HG03097 (cell line): Measurements from ENCODE around the gene CFI.

ENCODE experiments used
- ATAC-seq: cut with Tn5 transposase; IDR thresholded peaks from one replicate; pipeline ENCODE4 v1.9.1; 2021; ENCODE audit not compliant: unreplicated experiment, low FRiP score

Gene CFI

DNA sequence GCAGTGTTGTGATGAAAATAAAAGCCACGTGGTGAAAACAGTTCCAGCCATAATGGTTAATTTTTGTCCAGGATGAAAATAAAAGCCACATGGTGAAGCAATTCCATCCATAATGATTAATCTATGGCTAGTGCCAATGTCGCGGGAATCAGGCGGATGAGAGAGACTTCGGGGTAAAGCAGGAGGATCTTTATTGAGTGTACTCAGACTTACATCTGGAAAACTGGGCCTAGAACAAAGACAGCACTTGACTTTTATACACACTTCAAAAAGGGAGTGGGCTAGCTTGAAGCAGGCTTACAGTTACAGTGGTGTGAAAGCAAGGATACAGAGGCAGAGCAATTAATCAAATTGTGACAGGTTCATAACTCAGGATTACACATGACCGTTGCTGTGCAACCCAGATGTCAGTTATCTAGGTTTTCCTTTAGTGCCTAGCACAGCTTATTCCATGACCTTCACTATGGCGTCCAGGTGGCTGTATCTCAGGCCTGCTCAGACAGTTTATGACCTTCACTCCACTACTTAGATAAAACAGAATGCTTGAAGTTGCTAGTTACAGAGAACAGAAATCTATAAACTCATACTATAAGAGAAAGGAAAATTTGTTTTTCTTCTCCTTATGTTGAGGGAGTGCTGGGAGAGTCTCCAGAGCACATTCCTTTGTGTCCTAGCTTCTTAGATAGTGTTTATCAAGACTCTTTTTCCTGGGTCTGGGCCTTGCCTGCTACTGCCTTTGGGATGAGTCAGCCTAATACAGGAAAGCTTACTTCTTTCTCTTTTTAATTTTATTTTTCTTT lies 66.0 kb downstream of the CFI start:
- ATAC-seq, result no peak

DNA sequence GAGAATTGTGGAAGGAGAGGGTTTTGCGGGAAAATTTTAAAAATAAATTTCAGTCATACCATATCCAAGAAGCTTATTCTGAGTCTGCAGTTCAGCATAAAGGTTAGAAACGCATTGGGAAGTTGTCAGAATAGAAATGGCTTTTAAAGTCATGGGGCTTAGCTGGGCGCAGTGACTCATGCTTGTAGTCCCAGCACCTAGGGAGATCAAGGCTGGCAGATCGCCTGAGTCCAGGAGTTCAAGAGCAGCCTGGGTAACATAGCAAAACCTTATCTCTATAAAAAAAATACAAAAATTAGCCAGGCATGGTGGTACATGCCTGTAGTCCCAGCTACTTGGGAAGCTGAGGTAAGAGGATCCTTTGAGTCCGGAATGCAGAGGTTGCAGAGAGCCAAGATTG lies 68.1 kb downstream of the CFI start:
- ATAC-seq, result no peak

DNA sequence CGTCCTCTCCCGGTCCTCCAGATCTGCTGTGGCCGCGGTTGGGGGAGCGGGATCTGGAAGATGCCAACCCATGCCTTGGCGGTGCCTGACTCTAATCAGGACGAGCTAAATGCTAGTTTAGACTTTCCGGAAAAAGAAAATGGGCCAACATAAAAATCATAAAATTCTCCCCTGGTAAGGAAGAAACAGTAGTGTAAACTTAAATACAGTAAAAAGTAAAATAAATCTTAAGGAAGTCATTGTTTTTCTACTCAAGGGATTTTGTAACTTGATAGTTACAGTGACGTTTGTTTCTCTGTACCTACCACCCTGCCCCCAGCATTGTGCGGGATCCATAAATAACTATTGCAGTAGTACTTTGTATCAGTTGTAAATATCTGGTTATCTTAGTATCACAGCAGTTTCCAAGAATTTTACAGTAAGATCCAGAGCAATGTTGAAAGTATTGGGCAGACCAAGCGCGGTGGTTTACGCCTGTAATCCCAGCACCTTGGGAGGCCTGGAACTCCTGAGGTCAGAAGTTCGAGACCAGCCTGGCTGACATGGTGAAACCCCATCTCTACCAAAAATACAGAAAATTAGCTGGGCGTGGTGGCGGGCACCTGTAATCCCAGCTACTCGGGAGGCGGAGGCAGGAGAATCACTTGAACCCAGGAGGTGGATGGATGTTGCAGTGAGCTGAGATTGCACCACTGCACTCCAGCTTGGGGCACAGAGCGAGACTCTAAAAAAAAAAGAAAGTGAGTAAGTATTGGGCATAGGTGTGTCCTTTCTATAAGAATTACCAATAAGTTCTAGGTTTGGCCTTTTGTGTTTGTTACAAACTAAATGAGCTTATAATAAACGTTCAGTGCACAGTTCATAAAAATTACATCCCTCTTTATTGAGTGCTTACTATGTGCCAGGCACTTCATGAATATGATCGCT lies 70.9 kb downstream of the CFI start:
- no peak for ATAC-seq

DNA sequence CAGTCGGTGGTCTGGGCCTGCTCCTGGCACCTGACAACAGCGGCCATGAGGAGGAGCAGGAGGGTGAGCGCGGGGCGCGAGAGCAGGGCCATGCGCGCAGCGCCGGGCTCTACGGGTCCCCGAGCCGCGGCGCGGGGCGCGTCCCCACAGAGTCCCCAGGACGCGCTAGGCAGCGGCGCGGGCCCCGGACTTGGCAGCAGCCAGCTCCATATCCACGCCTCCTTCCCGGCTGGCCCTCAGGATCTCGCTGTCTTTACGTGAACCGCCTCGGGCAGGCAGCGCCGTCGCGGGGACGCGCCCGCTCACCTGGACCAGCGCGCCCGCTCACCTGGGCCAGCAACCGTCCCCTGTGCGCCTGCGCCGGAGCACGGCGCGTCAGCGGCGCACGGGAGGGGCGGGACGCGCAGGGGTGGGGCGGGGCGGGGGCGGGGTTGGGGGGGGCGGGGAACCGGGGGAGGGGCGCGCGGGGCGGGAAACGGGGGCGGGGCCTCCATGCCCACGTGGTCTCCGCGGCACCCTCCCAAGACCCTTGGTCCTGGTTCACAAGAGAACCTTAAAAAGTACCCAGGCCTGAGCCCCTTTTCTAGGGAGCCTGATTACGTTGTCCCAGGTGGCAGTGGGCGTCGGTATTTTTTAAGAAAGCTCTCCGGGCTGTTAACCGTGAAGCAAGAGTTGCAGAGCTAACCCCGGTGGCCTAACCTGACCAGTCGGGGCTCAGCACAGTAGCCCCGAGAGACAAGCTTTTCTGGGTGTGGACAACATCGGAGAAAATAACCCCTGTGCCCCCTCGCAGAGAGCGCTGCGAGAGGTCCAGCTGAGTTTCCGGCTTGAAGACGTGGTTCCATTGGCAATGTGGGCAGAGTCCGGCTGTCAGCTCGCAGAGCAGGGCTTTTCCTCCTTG lies 71.8 kb downstream of the CFI start, which contains the start of gene PLA2G12A:
PLA2G12A (minus strand) TSS at position 353 of the 901 bp plus-strand sequence; CDS start at position 92, 261 bp downstream.
- ATAC-seq, result peak; percentile 77

DNA sequence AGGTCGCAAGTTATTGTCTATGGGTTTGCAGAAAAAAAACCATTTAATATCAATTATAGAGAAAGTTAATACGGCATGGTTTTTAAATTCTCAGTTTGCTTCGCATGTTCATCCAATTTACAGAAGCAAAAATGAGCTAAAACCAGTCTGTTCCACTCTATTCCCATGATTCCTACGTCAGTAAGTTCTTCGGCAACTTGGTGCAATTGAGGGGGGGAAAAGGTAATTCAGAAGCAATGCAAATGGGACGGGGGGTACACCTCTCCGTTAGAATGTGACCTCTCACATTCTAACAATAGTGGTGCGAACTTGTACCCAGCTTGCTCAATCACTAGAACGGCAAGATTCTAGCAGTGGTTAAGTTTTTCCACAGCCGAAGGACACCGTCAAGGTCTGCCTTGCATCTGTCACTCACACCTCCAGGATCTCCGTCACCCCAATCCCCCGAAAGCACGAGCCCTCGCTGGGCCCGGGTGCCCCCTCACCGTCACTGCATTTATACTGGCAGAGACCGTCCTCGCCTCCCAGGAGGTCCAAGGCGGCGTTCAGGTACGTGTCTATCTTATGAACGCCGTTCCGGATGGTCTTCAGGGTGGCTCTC lies 72.6 kb downstream of the CFI start:
- ATAC-seq, result no peak

DNA sequence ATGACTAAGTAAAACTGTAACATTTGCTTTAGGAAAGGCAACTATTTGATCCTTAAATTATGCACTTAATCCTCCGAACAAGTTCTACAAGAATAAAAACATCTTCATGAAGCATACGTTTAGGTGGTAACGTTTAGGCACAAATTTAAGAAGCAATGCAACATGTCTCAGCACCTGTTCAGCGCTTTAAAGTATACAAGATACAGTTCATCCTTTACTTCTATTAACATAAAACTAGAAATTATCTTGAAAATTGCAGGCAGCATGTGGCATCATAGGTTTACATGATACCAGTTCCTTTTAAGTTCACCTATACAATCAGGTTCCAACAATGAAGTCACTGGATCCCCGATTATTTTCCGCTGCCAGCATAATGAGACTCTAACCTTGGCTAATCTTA lies 73.4 kb downstream of the CFI start:
- ATAC-seq, result no peak

DNA sequence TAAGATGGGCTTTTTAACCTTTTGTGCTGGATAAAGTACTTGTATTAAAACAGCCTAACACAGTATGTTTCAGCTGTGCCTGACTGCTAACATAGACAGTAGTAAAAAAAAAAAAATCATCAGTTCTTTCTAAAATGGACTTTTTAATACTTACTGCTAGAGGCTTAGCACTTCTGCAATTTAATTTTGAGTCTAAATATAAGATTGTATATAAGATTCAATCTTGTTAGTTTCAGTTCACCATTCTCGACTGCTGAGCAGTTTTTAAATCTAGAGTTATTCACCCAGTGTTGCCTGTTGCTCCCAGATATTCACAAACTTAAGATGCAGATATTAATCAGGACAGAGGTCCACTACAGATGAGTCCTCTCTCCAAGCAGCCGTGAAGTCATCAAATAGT lies 78.7 kb downstream of the CFI start:
- no peak for ATAC-seq

DNA sequence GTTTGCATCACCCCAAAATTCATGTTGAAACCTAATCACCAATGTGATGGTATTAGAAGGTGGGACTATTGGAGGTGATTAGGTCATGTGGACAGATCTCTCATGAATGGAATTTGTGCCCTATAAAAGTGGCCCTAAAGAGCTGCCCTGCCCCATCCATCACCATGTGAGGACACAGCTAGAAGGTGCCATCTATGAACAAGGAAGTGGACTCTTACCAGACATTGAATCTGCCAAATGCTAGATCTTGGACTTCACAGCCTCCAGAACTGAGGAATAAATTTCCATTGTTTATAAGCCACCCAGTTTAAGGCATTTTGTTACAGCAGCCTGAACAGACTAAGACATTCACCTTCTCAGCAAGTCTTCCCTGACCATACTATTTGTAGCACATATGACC lies 79.4 kb downstream of the CFI start:
- no peak for ATAC-seq

DNA sequence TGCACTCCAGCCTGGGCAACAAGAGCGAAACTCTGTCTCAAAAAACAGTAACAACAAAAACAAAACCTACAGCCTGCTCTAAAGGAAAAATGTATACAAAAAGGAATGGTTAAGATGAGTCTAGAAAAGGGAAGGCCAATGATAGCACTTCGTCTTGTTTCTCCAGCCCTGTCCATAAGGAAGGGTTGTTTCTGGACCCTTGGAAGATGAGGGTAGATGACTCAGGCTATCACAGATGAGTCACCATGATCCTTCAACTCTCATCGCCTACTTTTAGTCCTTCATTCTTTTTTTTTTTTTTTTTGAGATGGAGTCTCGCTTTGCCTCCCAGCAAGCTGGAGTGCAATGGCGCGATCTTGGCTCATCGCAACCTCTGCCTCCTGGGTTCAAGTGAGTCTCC lies 80.8 kb downstream of the CFI start:
- no peak for ATAC-seq

DNA sequence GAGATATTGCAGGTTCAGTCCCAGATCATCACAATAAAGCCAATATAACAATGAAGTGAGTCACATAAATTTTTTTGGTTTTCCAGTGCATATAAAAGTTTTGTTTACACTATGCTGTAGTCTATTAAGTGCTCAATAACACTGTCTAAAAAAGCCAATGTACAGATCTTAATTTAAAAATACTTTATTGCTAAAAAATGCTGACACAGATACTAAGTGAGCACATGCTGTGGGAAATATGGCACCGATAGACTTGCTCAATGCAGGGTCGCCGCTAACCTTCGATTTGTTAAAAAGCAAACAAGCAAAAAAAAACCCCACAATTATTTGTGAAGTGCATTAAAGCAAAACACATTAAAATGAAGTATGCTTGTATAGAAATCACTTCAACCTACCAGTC lies 82.2 kb downstream of the CFI start:
- no peak for ATAC-seq

DNA sequence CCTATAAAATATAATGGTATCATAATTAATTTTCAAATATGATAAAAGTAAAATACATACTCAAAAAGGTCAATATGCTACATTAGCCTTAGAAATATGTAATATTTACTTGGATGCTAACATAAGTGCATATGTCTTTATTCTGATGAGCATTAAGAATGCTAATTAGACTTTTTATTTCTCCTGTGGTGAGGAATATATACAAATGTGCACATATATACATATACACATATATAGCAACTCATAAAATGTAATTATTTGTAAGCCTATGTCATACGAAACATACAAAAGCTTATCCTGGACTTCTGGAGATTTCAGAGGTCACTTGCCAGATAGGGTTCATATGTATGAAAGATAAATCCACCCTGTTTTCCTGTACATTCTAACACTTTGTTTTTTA lies 83.0 kb downstream of the CFI start:
- ATAC-seq, result no peak

DNA sequence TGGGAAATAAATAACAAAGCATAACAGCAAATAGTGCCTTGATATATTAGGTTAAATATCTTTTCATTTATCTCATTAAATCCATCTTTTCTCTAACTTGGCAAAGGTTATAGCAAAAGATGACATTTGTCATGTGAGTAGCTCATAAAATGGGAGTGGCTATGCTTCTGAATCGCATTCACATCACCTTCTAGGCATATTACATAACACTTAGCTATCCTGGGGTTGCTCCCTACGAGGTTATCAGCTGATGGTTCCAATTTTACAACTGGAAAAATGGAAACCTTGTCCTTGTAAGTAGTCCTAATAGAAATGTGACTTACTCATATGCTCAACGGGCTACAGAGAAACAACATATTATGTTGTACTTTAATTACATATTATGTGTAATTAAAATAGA lies 88.3 kb downstream of the CFI start:
- ATAC-seq, result no peak

DNA sequence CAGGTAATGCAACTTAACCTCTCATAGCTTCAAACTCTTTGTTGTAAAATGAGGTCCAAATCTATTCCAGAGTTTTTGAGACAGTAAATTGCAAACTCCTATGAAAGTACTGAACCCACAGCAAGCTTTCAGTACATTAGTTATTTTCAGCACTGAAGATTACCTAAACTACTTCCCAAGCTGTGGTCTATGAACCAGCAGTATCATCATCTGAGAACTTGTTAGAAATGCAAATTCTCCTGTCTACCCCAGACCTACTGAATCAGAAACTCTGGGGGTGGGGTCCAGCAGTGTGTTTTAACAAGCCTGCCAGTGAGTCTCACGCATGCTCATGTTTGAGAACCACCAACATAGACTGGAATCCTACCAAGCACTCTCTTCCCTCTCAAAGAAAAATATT lies 92.8 kb downstream of the CFI start:
- no peak for ATAC-seq

DNA sequence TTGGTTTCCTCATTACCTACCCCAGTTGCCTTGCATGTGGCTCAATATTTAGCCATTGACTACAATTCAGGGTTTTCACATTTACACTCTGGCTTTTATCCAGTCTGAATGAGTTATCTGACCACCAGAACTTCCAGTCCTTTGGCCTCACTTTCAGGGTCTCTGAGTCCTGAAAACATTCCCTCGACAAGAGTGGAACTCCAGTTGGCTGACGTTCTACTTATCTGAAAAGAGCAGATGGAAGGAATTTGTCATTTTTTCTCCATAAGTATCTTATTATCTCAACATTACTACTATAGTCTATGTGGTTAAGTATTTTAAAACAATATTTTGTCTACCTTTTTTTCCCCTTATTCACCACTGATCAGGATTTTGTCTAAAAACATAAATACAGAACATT lies 93.4 kb downstream of the CFI start:
- no peak for ATAC-seq

DNA sequence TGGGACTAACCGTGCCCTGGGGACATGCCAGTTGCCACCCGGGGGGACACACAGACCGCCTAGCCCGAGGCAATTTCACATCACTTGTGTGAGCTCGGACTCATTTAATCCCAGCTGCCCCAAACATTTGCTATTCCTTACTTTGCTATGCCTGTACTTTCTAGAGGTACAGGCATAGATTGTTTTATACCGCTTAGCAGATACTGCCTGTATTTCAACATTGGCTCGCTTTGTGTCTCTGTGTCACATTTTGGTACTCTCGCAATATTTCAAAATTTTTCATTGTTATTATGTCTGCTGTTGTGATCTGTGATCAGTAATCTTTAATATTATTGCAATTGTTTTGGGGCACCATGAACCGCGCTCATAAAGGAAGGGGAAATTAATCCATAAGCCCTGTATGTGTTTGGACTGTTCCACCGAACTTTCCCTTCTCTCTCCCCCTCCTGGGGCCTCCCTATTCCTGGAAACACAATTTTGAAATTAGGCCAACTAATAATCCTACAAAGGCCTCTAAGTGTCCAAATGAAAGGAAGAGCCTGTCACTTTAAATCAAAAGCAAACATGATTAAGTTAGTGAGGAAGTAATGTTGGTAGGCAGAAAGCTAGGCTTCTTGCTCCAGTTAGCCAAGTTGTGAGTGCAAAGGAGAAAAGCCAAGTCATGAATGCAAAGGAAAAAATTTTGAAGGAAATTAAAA lies 98.0 kb downstream of the CFI start:
- ATAC-seq, result no peak

DNA sequence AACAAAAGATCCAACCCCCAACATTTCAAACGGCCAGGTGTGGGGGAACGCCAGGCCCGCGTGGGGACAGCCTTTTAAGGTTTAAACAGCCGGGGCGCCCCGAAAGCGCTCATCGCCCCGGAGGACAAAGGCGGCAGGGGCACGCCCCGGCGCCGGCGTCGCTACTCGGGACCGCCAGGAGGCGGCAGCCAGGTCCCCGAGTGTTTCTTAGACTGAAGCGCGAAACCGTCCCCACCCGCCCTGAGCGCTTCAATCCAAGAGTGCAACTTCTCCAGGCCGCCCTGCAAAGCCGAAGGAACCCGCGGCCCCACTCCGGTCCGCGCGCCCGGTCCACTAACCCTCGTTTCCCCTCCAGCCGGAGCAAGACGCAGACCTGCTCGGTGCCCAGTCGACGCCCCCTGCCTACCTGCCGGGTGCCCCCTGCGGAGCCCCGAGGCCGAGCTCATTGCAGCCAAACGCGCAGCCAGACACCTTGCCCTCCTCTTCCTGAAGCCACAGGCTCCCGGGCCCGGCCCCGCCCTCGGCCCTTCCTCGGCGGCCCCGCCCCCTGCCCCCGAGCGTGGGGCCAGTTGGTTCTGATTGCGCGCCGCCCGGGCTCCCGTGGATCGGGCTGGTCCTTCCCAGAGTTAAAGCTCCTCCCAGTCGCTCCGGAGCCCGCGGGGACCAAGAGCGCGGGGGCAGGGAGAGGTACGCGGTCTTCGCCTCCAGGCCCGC lies 98.7 kb downstream of the CFI start, which contains the start of gene CASP6:
CASP6 (minus strand) TSS at position 496 of the 714 bp plus-strand sequence; CDS start at position 446, 50 bp downstream.
- ATAC-seq, result peak; percentile 69

DNA sequence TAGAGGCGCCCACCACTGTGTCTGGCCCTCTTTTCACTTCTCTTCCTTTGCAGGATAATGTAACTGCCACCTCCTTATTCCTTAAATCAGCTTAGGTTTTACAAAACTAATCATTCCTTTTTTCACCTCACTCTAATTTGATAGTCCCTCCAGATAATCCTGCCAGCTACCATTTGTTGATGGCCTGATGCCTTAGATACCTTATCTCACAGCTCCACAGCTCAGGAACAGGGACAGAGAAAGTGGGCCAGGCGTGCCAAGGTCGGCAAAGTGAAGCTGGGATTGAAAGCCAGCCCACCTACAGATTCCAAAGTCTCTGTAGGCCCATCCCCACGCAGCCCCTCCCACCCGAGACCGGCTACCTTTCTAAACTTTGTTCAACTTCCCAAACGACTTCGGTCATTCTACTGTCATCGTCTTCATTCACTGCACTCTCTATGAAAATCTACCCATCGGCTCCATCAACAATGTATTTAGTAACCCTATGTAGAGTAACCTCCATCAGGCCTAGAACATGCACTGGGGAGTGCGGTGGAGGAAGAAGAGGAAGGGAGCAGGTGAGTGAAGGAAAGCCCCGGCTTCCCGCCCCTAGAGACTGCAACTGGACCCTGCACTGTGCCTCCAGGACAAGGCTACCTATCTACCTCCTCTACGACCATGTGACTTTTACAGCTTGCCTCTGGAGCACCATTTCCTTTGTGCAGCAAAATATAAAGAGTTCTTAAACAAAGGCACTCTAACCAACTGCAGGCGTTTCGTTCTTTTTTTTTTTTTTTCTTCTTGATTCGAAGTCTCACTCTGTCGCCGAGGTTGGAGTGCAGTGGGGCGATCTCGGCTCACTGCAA lies 100.0 kb downstream of the CFI start:
- no peak for ATAC-seq
